K562 (cell line): ENCODE measurements around the gene IL17REL. TPM values are rescaled to one million over a fixed set of nuclear protein-coding genes. Genes with fewer than 3 reads are reported as not detected.

Source experiments
- ATAC-seq: fragments of 200-7000 bp; cut with Tn5 transposase; 3 replicates; pipeline ENCODE4 v1.9.1; 2020; ENCODE audit warnings: moderate library complexity
- BruUV-seq: library from RNA; stranded (reverse); fragments of 400-500 nt; replicated peaks from 2 replicates; lab custom pipeline; 2021; lab: Mats Ljungman, UMichigan
- CTCF ChIA-PET: fragments of 300-600 bp; formaldehyde crosslinking; extraction: SDS; loops from one replicate; lab custom pipeline; 2021; ENCODE audit warnings: low intra/inter-chr PET ratio; lab: Yijun Ruan, JAX
- POLR2A ChIA-PET: fragments of 300-600, 350-650 bp; sonication (Branson Sonifier 250); formaldehyde crosslinking; extraction: SDS; loops from one replicate; lab custom pipeline; 2021; ENCODE audit warnings: antibody characterized with exemption, inconsistent platforms; lab: Yijun Ruan, JAX
- DNase-seq, 4 experiments: peaks; one replicate each; pipeline versions ENCODE4 v3.0.0 to v3.0.0-alpha.2; 2011 to 2018; ENCODE audit warnings: low spot score in 3 of 4, mixed read lengths in 3 of 4; ENCODE audit errors: extremely low read depth in 1 of 4
- FAIRE-seq: peaks from 2 replicates; lab custom pipeline; 2011; peaks lifted over from hg19 to GRCh38; lab: Jason Lieb, UNC
- H2AFZ ChIP-seq: 2 replicates; pipeline ENCODE4 v1.6.0; 2011; ENCODE audit warnings: low read depth, low read length, control low read depth, inconsistent platforms
- H3K27ac ChIP-seq: fragments of 200-600 bp; 3 replicates; pipeline ENCODE4 v1.8.0; 2011; ENCODE audit warnings: low read depth, mild to moderate bottlenecking, control low read depth, inconsistent platforms, low read length, moderate library complexity, mixed read lengths; ENCODE audit errors: extremely low read depth
- H3K27me3 ChIP-seq, 2 experiments: fragments of 300-600 bp in 1 of 2; 2 replicates in 1 of 2; 3 replicates in 1 of 2; pipeline versions ENCODE4 v1.6.0 to v1.8.0; 2011; ENCODE audit warnings: inconsistent platforms in 2 of 2, low read length in 2 of 2, mild to moderate bottlenecking in 1 of 2, mixed read lengths in 1 of 2, moderate library complexity in 1 of 2; ENCODE audit not compliant: control insufficient read depth in 2 of 2, insufficient read depth in 2 of 2
- H3K36me3 ChIP-seq: fragments of 300-600 bp; 3 replicates; pipeline ENCODE4 v1.8.0; 2011; ENCODE audit warnings: mild to moderate bottlenecking, low read length, inconsistent platforms; ENCODE audit not compliant: control insufficient read depth, insufficient read depth
- H3K4me1 ChIP-seq, 2 experiments: fragments of 200-600 bp in 1 of 2; replicated peaks in 1 of 2; 2 replicates in 1 of 2; 3 replicates in 1 of 2; pipeline versions ENCODE4 v1.5.1 to v1.8.0; 2011; ENCODE audit warnings: inconsistent platforms in 2 of 2, low read length in 2 of 2, mild to moderate bottlenecking in 1 of 2, mixed read lengths in 1 of 2, moderate library complexity in 1 of 2; ENCODE audit not compliant: control insufficient read depth in 2 of 2, insufficient read depth in 2 of 2
- H3K4me2 ChIP-seq: 2 replicates; pipeline ENCODE4 v1.6.1; 2011; ENCODE audit warnings: low read length, control low read depth, inconsistent platforms, mixed read lengths; ENCODE audit not compliant: insufficient read depth
- H3K4me3 ChIP-seq: fragments of 200-600 bp; sonication (generic), shearing (Covaris generic); 2 replicates; pipeline ENCODE4 v1.5.1; 2016; ENCODE audit warnings: control low read depth, inconsistent platforms
- H3K79me2 ChIP-seq: fragments of 200-600 bp; 3 replicates; pipeline ENCODE4 v1.8.0; 2011; ENCODE audit warnings: low read length, inconsistent platforms; ENCODE audit not compliant: control insufficient read depth, insufficient read depth
- H3K9ac ChIP-seq, 2 experiments: 2 replicates each; pipeline versions ENCODE4 v1.6.0 to v1.6.1; 2011; ENCODE audit warnings: low read depth in 2 of 2, low read length in 2 of 2, control low read depth in 1 of 2, inconsistent platforms in 1 of 2, mild to moderate bottlenecking in 1 of 2, mixed read lengths in 1 of 2; ENCODE audit not compliant: insufficient read depth in 1 of 2
- H3K9me1 ChIP-seq: one replicate; pipeline ENCODE4 v1.6.0; 2011; ENCODE audit warnings: inconsistent platforms, mild to moderate bottlenecking, low read length, moderate library complexity; ENCODE audit not compliant: control insufficient read depth, insufficient read depth
- H3K9me3 ChIP-seq: replicated peaks from 2 replicates; pipeline ENCODE4 v1.5.1; 2011; ENCODE audit warnings: low read depth, low read length, inconsistent platforms; ENCODE audit not compliant: control insufficient read depth, insufficient read depth
- H4K20me1 ChIP-seq: replicated peaks from 2 replicates; pipeline ENCODE4 v1.6.1; 2011; ENCODE audit warnings: low read length, inconsistent platforms, mixed read lengths; ENCODE audit not compliant: control insufficient read depth, insufficient read depth
- HMG20B ChIP-seq: fragments of 250-450 bp; sonication (Bioruptor Pico); IDR thresholded peaks from 2 replicates; pipeline ENCODE4 v1.5.0; 2021; ENCODE audit warnings: mild to moderate bottlenecking
- LARP7 ChIP-seq: fragments of 450-650 bp; IDR thresholded peaks from 2 replicates; pipeline ENCODE4 v1.6.1; 2016
- PHF8 ChIP-seq: fragments of 200-600 bp; sonication (generic); IDR thresholded peaks from 2 replicates; pipeline ENCODE4 v1.6.1; 2012; ENCODE audit warnings: mixed run types, mild to moderate bottlenecking, inconsistent platforms, low read length, moderate library complexity, borderline replicate concordance
- SRSF1 ChIP-seq: fragments of 200-400 bp; formaldehyde crosslinking; IDR thresholded peaks from 2 replicates; pipeline ENCODE4 v1.6.1; 2017; ENCODE audit warnings: mild to moderate bottlenecking, low read depth, low read length, moderate library complexity
- ZKSCAN3 ChIP-seq: fragments of 250-450 bp; sonication (Bioruptor Pico); IDR thresholded peaks from 2 replicates; pipeline ENCODE4 v1.4.0; 2020
- ZNF133 ChIP-seq: fragments of 250-450 bp; sonication (Bioruptor Pico); IDR thresholded peaks from 2 replicates; pipeline ENCODE4 v1.4.0; 2020; ENCODE audit warnings: mild to moderate bottlenecking
- ZNF146 ChIP-seq: IDR thresholded peaks from one replicate; pipeline ENCODE4 v1.6.1; 2018; ENCODE audit warnings: missing compliant biosample characterization; ENCODE audit not compliant: unreplicated experiment
- ZNF263 ChIP-seq: sonication (generic); formaldehyde crosslinking; IDR thresholded peaks from 2 replicates; pipeline ENCODE4 v1.8.0; 2022; ENCODE audit warnings: mild to moderate bottlenecking, missing genetic modification reagents, borderline replicate concordance
- WGBS: fragments of 100-300 bp; shearing (Covaris generic); methylation state at CpG from one replicate; pipeline ENCODE4 v1.1.6; 2016; ENCODE audit warnings: low coverage, mixed read lengths; ENCODE audit not compliant: insufficient coverage; ENCODE audit errors: missing lambda C conversion rate; 5-methylcytosine and 5-hydroxymethylcytosine counted together
- in situ Hi-C: fragments of 300-500 bp; cut with MboI; formaldehyde crosslinking; loops from 4 replicates; pipeline ENCODE4 v1.15.0; 2018; ENCODE audit warnings: inconsistent platforms, mixed read lengths
- intact Hi-C: fragments of 100-400 bp; cut with micrococcal nuclease; formaldehyde crosslinking; loops from 2 replicates; pipeline ENCODE4 v1.14.2; 2022
- polyA plus RNA-seq, 8 experiments: library from polyadenylated mRNA; depleted of rRNA in 4 of 8; stranded (reverse) in 5 of 8; unstranded in 3 of 8; fragments of >200 nt; fragmentation: Nextera tagmentation in 2 of 8; fragmentation: Illumina TruSeq in 1 of 8; extraction: Ambion mirVana in 2 of 8; extraction: Trizol in 1 of 8; gene quantifications; 2 replicates each; pipeline versions ENCODE4 v1.2.1 to v1.2.3, GENCODE V29; 2011 to 2014; ENCODE audit warnings: inconsistent platforms in 1 of 8, missing spikeins in 1 of 8
- total RNA-seq, 7 experiments: library from RNA; depleted of rRNA in 6 of 7; stranded (reverse); fragments of >200 nt in 6 of 7; fragmentation: Illumina TruSeq in 2 of 7; extraction: Trizol in 2 of 7; gene quantifications; 2 replicates each; pipeline versions ENCODE4 v1.2.1 to v1.2.3, GENCODE V29; 2011 to 2021; ENCODE audit warnings: low replicate concordance in 1 of 7

IL17REL gene
- total and polyA plus RNA-seq, 9 of the 15 experiments (the other 6 are each of a cell fraction or from before 2014, with no cell fraction given), result 0.05 to 0.42 (median 0.11) TPM; not detected in 4

GRCh38 chr22:49994361-49995040, 18.1 kb downstream of the IL17REL start:
- DNase-seq (no peak), FAIRE-seq (no peak), ATAC-seq (no peak)
- intact Hi-C loops, result no loop called here
- H3K36me3 ChIP-seq, result no peaks in the 10 kb centered on the region
- WGBS, result 43% methylated on average over 13 of the region's 21 CpGs
- H3K27ac ChIP-seq, result no peak overlapping the region
- H3K4me2 ChIP-seq, result no peak overlapping the region
- H3K4me1 ChIP-seq, result peaks cover 0 to 61% of the 10 kb centered on the region in 2 experiments; a peak in 3 of 5 replicates
- H3K9ac ChIP-seq, result no peak overlapping the region
- in situ Hi-C loops, result loop anchor here (5.0 kb wide), 1 partner anchor 62 kb away; no protein-coding TSS in a partner anchor
- POLR2A ChIA-PET, result no interaction called here
- H2AFZ ChIP-seq, result no peak overlapping the region
- TF ChIP-seq HMG20B (no peak), ZNF146 (CRISPR knock-in tag) (no peak), ZKSCAN3 (CRISPR knock-in tag) (no peak), ZNF133 (CRISPR knock-in tag) (no peak), PHF8 (no peak), LARP7 (no peak), SRSF1 (no peak), ZNF263 (CRISPR knock-in tag) (no peak)
- TF ChIP-seq, all 486 proteins: peak for 0
- H3K79me2 ChIP-seq, result no peaks in the 10 kb centered on the region
- no TSS peak for BruUV-seq
- peaks cover 3% of the 10 kb centered on the region; the same call in 1 of the 2 replicates for H3K9me3 ChIP-seq
- no peaks in the 10 kb centered on the region for H3K9me1 ChIP-seq
- no peaks in the 10 kb centered on the region for H3K27me3 ChIP-seq
- H4K20me1 ChIP-seq, result no peaks in the 10 kb centered on the region
- H3K4me3 ChIP-seq, result no peak overlapping the region
- CTCF ChIA-PET, result no interaction called here
